ENCODE measurements around the gene PKNOX2. TPM values are rescaled to one million over a fixed set of nuclear protein-coding genes. Genes with fewer than 3 reads are reported as not detected.
A peak's percentile ranks its signal among the peaks of the same experiment; 100 is the strongest.

The PKNOX2 gene
- total RNA-seq, 2 donors from 2014 or later: 4.0 to 6.9 TPM

DNA sequence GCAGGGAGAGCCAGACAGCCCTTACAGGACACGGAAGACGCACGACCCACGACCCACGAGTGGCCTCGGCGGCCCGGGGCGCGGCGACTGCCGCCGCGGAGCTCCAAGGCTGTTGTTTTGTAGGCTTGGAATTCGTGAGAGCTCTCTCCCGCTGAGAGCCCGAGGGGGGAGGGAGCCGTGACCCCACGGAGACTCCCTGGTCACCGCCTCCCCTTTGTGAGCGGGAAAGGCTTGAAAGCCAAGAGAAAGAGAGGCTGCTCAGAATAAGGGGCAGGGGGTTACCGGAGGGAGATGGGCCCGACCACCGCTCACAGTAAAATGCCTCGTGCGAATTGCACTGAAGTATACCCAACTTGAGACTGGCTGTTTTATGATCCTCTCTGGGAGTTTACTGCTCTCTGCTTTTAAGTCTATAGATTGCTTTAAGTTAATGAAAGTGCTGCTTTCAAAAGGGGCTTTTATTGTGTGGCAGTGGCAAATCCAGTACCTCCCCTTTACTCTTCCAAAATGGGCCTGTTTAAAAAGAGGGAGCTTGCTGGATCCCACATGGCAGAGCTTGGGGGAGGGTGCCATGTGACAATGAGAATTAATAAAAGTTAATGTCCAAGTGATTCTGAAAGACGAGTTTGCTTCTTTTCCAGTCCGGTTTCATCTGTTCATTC is 2.9 kb downstream of the PKNOX2 start:
- Histone ChIP-seq H3K27ac (ENCODE audit: low read depth, low read length) (peak overlapping the region; percentile 86), H3K4me1 (ENCODE audit: control insufficient read depth, insufficient read depth, low read length) (peaks cover 42% of the 10 kb centered on the region), H3K27me3 (ENCODE audit: control insufficient read depth, insufficient read depth, low read length, poor library complexity, severe bottlenecking) (peaks cover 11% of the 10 kb centered on the region), H3K4me3 (ENCODE audit: low read length) (peak overlapping the region; percentile 83), H3K9ac (ENCODE audit: extremely low read depth, low read length, poor library complexity, severe bottlenecking) (peak overlapping the region; percentile 59), H3K9me3 (ENCODE audit: control insufficient read depth, low read length) (no peaks in the 10 kb centered on the region), H3K36me3 (ENCODE audit: control insufficient read depth, insufficient read depth, low read length) (no peaks in the 10 kb centered on the region)
- Mint-ChIP-seq H3K4me3 (peak overlapping the region; percentile 86), H3K36me3 (ENCODE audit: low read depth) (no peaks in the 10 kb centered on the region), H3K27me3 (ENCODE audit: insufficient read depth) (peaks cover 25% of the 10 kb centered on the region), H3K4me1 (peaks cover 65% of the 10 kb centered on the region), H3K9me3 (no peaks in the 10 kb centered on the region), H3K27ac (peak overlapping the region; percentile 83)
- TF ChIP-seq, protein P1, sequence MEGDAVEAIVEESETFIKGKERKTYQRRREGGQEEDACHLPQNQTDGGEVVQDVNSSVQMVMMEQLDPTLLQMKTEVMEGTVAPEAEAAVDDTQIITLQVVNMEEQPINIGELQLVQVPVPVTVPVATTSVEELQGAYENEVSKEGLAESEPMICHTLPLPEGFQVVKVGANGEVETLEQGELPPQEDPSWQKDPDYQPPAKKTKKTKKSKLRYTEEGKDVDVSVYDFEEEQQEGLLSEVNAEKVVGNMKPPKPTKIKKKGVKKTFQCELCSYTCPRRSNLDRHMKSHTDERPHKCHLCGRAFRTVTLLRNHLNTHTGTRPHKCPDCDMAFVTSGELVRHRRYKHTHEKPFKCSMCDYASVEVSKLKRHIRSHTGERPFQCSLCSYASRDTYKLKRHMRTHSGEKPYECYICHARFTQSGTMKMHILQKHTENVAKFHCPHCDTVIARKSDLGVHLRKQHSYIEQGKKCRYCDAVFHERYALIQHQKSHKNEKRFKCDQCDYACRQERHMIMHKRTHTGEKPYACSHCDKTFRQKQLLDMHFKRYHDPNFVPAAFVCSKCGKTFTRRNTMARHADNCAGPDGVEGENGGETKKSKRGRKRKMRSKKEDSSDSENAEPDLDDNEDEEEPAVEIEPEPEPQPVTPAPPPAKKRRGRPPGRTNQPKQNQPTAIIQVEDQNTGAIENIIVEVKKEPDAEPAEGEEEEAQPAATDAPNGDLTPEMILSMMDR (conservative IDR thresholded peaks at IDR 0.05): no peak
- DNase-seq: peak; percentile 83
- WGBS, 2 experiments (ENCODE audit: insufficient coverage in 1 of 2, insufficient read length in 1 of 2): 5 to 15% methylated on average over 7 to 28 of the region's 28 CpGs

GRCh38 chr11:125167954-125168835 is 3.6 kb downstream of the PKNOX2 start:
- TF ChIP-seq, protein P1 (conservative IDR thresholded peaks at IDR 0.05): no peak
- DNase-seq: no peak
- Histone ChIP-seq H3K4me1 (ENCODE audit: control insufficient read depth, insufficient read depth, low read length) (peaks cover 35% of the 10 kb centered on the region), H3K9ac (ENCODE audit: extremely low read depth, low read length, poor library complexity, severe bottlenecking) (peak overlapping the region; percentile 6), H3K27me3 (ENCODE audit: control insufficient read depth, insufficient read depth, low read length, poor library complexity, severe bottlenecking) (peaks cover 11% of the 10 kb centered on the region), H3K27ac (ENCODE audit: low read depth, low read length) (peak overlapping the region; percentile 86), H3K9me3 (ENCODE audit: control insufficient read depth, low read length) (no peaks in the 10 kb centered on the region), H3K36me3 (ENCODE audit: control insufficient read depth, insufficient read depth, low read length) (no peaks in the 10 kb centered on the region), H3K4me3 (ENCODE audit: low read length) (peak overlapping the region; percentile 83)
- WGBS, 2 experiments (ENCODE audit: insufficient coverage in 1 of 2, insufficient read length in 1 of 2): 54 to 60% methylated on average over 3 to 8 of the region's 9 CpGs
- H3K4me1 Mint-ChIP-seq: peaks cover 57% of the 10 kb centered on the region
- H3K27me3 Mint-ChIP-seq (ENCODE audit: insufficient read depth): peaks cover 29% of the 10 kb centered on the region
- H3K27ac Mint-ChIP-seq: peak overlapping the region; percentile 83
- no peaks in the 10 kb centered on the region for H3K36me3 Mint-ChIP-seq (ENCODE audit: low read depth)
- H3K9me3 Mint-ChIP-seq: no peaks in the 10 kb centered on the region
- H3K4me3 Mint-ChIP-seq: peak overlapping the region; percentile 86

- no peak overlapping the region for H3K27ac ChIP-seq (ENCODE audit: low read depth, low read length)
- DNase-seq: no peak
- H3K27me3 Mint-ChIP-seq (ENCODE audit: insufficient read depth): peaks cover 33% of the 10 kb centered on the region
- TF ChIP-seq, protein P1 (conservative IDR thresholded peaks at IDR 0.05): no peak
- H3K4me1 Mint-ChIP-seq: peaks cover 52% of the 10 kb centered on the region
- H3K36me3 ChIP-seq (ENCODE audit: control insufficient read depth, insufficient read depth, low read length): no peaks in the 10 kb centered on the region
- H3K9me3 Mint-ChIP-seq: no peaks in the 10 kb centered on the region
- H3K9ac ChIP-seq (ENCODE audit: extremely low read depth, low read length, poor library complexity, severe bottlenecking): no peak overlapping the region
- H3K27ac Mint-ChIP-seq: peak overlapping the region; percentile 76
- no peak overlapping the region for H3K4me3 Mint-ChIP-seq
- WGBS, 2 experiments (ENCODE audit: insufficient coverage in 1 of 2, insufficient read length in 1 of 2): 64 to 79% methylated on average over 13 to 14 of the region's 14 CpGs
- peaks cover 27% of the 10 kb centered on the region for H3K4me1 ChIP-seq (ENCODE audit: control insufficient read depth, insufficient read depth, low read length)
- H3K4me3 ChIP-seq (ENCODE audit: low read length): peak overlapping the region; percentile 13
- no peaks in the 10 kb centered on the region for H3K36me3 Mint-ChIP-seq (ENCODE audit: low read depth)
- peaks cover 11% of the 10 kb centered on the region for H3K27me3 ChIP-seq (ENCODE audit: control insufficient read depth, insufficient read depth, low read length, poor library complexity, severe bottlenecking)
- H3K9me3 ChIP-seq (ENCODE audit: control insufficient read depth, low read length): no peaks in the 10 kb centered on the region
These were observed 4.4 kb downstream of the PKNOX2 start for GRCh38 chr11:125168918-125169456.

Data from endodermal cell (in vitro differentiated cells).